Hepatocyte (in vitro differentiated cells): ENCODE measurements around the gene ACOT8. TPM values are rescaled to one million over a fixed set of nuclear protein-coding genes. Genes with fewer than 3 reads are reported as not detected.

ENCODE experiments used
- DNase-seq: peaks from one replicate; pipeline ENCODE4 v3.0.0-alpha.2; 2016; ENCODE audit warnings: low spot score
- H2AFZ ChIP-seq: fragments of 200-600 bp; sonication (generic); 2 replicates; pipeline ENCODE4 v1.6.0; 2016; ENCODE audit warnings: antibody characterized with exemption, mild to moderate bottlenecking
- H3K27ac ChIP-seq: fragments of 200-600 bp; sonication (generic); 2 replicates; pipeline ENCODE4 v1.5.1; 2016; ENCODE audit warnings: mild to moderate bottlenecking
- H3K27me3 ChIP-seq: fragments of 200-600 bp; sonication (generic); 2 replicates; pipeline ENCODE4 v1.6.1; 2016
- H3K36me3 ChIP-seq: fragments of 200-600 bp; sonication (generic); replicated peaks from 2 replicates; pipeline ENCODE4 v1.5.1; 2016; ENCODE audit warnings: low read depth; ENCODE audit not compliant: insufficient read depth
- H3K4me1 ChIP-seq: fragments of 200-600 bp; sonication (generic); 2 replicates; pipeline ENCODE4 v1.5.1; 2016; ENCODE audit warnings: mild to moderate bottlenecking, moderate library complexity; ENCODE audit not compliant: insufficient read depth
- H3K4me2 ChIP-seq: fragments of 200-600 bp; sonication (generic); 2 replicates; pipeline ENCODE4 v1.6.0; 2016
- H3K4me3 ChIP-seq: fragments of 200-600 bp; sonication (generic); 2 replicates; pipeline ENCODE4 v1.5.1; 2016; ENCODE audit warnings: mild to moderate bottlenecking
- H3K79me2 ChIP-seq: fragments of 200-600 bp; sonication (generic); 2 replicates; pipeline ENCODE4 v1.6.0; 2017; ENCODE audit warnings: mild to moderate bottlenecking
- H3K9me2 ChIP-seq: fragments of 200-600 bp; sonication (generic); replicated peaks from 2 replicates; pipeline ENCODE4 v1.6.0; 2017; ENCODE audit warnings: mild to moderate bottlenecking; ENCODE audit not compliant: insufficient read depth
- H3K9me3 ChIP-seq: fragments of 200-600 bp; sonication (generic); 2 replicates; pipeline ENCODE4 v1.5.1; 2016; ENCODE audit warnings: low read depth, mild to moderate bottlenecking
- H4K20me1 ChIP-seq: fragments of 200-600 bp; sonication (generic); 2 replicates; pipeline ENCODE4 v1.6.0; 2016; ENCODE audit warnings: mild to moderate bottlenecking; ENCODE audit not compliant: insufficient read depth, poor library complexity, severe bottlenecking
- EZH2 ChIP-seq: fragments of 200-600 bp; sonication (generic); IDR thresholded peaks from 2 replicates; pipeline ENCODE4 v1.6.1; 2016; ENCODE audit warnings: antibody characterized with exemption, mild to moderate bottlenecking, borderline replicate concordance
- EZH2phosphoT487 ChIP-seq: fragments of 200-600 bp; sonication (generic); IDR thresholded peaks from one replicate; pipeline ENCODE4 v1.6.1; 2018; ENCODE audit warnings: antibody characterized with exemption, mild to moderate bottlenecking, low read depth, moderate library complexity; ENCODE audit not compliant: unreplicated experiment, severe bottlenecking
- WGBS: methylation state at CpG from one replicate; pipeline ENCODE4 v1.1.6; 2016; ENCODE audit warnings: low lambda C conversion rate; ENCODE audit errors: missing lambda C conversion rate; 5-methylcytosine and 5-hydroxymethylcytosine counted together
- polyA plus RNA-seq: library from polyadenylated mRNA; unstranded; fragments of >200 nt; fragmentation: Nextera tagmentation; extraction: Ambion mirVana; gene quantifications from 2 replicates; pipeline ENCODE4 v1.2.1, GENCODE V29; 2016
- total RNA-seq: library from RNA; depleted of rRNA; stranded (reverse); fragments of >200 nt; gene quantifications from 2 replicates; pipeline ENCODE4 v1.2.3, GENCODE V29; 2014
- TF ChIP-seq, protein P1 (sequence below): fragments of 200-600 bp; sonication (generic); IDR thresholded peaks from 2 replicates; pipeline ENCODE4 v1.5.1; 2016; ENCODE audit warnings: antibody characterized with exemption, mild to moderate bottlenecking; ENCODE audit not compliant: poor library complexity

Gene ACOT8
- total and polyA plus RNA-seq, 2 experiments from 2014 or later, result 40.6 to 44.0 TPM

DNA sequence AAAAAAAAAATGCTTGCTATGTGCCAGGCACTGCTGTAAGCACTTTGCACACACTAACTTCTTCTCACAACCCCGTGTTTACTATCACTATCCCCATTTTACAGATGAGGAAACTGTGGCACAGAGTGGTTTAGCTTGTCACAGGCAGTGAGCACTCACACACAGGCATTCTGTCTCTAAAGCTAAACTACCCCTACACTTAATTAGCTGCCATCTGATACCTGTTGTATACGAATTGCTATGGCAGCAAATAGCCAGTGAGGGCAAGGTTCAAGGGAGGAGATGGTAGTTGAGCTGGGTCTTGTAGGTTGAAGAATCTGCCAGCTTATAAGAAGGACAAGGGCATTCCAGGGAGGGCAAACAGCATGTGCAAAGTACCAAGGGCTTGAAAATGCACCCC lies 35.2 kb downstream of the ACOT8 start:
- H3K27ac ChIP-seq, result no peak overlapping the region
- no peak overlapping the region for H2AFZ ChIP-seq
- H3K9me2 ChIP-seq, result no peaks in the 10 kb centered on the region
- no peak overlapping the region for H3K4me3 ChIP-seq
- H3K27me3 ChIP-seq, result no peaks in the 10 kb centered on the region
- no peaks in the 10 kb centered on the region for H3K79me2 ChIP-seq
- no peaks in the 10 kb centered on the region for H4K20me1 ChIP-seq
- H3K4me1 ChIP-seq, result peaks cover 4% of the 10 kb centered on the region
- H3K36me3 ChIP-seq, result no peaks in the 10 kb centered on the region
- H3K9me3 ChIP-seq, result no peaks in the 10 kb centered on the region
- DNase-seq, result no peak
- H3K4me2 ChIP-seq, result no peak overlapping the region
- 62% methylated on average over 2 of the region's 2 CpGs for WGBS
- TF ChIP-seq, protein P1, sequence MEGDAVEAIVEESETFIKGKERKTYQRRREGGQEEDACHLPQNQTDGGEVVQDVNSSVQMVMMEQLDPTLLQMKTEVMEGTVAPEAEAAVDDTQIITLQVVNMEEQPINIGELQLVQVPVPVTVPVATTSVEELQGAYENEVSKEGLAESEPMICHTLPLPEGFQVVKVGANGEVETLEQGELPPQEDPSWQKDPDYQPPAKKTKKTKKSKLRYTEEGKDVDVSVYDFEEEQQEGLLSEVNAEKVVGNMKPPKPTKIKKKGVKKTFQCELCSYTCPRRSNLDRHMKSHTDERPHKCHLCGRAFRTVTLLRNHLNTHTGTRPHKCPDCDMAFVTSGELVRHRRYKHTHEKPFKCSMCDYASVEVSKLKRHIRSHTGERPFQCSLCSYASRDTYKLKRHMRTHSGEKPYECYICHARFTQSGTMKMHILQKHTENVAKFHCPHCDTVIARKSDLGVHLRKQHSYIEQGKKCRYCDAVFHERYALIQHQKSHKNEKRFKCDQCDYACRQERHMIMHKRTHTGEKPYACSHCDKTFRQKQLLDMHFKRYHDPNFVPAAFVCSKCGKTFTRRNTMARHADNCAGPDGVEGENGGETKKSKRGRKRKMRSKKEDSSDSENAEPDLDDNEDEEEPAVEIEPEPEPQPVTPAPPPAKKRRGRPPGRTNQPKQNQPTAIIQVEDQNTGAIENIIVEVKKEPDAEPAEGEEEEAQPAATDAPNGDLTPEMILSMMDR, result no peak
- TF ChIP-seq EZH2phosphoT487 (no peak), EZH2 (no peak)

DNA sequence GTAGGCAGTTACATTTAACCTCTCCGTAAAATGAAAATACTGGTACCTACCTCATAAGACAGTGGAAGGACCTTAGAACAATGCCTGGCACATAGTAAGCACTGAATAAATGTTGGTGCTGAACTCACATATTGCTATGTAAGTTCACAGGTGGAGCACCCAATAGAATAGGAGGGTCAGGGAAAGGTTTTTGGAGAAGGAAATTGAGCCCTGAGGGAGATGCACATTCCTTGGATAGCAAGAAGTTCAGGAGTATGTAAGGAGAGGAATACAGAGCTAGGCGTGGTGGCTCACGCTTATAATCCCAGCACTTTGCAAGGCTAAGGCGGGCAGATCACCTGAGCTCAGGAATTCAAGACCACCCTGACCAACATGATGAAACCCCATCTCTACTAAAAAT lies 37.7 kb downstream of the ACOT8 start:
- peaks cover under 1% of the 10 kb centered on the region for H3K79me2 ChIP-seq
- no peaks in the 10 kb centered on the region for H3K36me3 ChIP-seq

DNA sequence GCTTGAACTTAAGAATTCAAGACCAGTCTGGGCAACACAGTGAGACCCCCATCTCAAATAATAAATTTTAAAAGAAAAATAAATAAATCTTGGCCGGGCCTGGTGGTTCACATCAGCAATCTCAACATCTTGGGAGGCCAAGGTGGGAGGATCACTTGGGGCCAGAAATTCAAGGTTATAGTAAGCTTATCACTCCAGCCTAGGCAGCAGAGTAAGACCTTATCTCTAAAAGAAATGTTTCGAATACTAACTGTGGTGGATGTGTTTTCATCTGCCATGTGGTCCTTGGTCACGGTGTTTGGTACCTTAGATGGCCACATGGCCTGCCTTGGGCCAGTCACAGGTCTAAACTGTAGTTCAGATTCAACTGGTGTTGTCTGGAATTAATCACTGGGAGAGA lies 39.0 kb downstream of the ACOT8 start:
- 72% methylated on average over 3 of the region's 3 CpGs for WGBS
- TF ChIP-seq, protein P1, result no peak
- TF ChIP-seq EZH2 (no peak), EZH2phosphoT487 (no peak)

More for the DNA sequence above, 37.7 kb downstream of the ACOT8 start:
- Histone ChIP-seq H3K27ac (no peak overlapping the region), H3K9me3 (no peaks in the 10 kb centered on the region), H3K27me3 (no peaks in the 10 kb centered on the region), H2AFZ (no peak overlapping the region), H4K20me1 (no peaks in the 10 kb centered on the region), H3K4me2 (no peak overlapping the region), H3K4me1 (no peaks in the 10 kb centered on the region), H3K4me3 (no peak overlapping the region), H3K9me2 (no peaks in the 10 kb centered on the region)
- 96% methylated on average over 4 of the region's 4 CpGs for WGBS
- no peak for DNase-seq
- TF ChIP-seq, protein P1, result no peak
- TF ChIP-seq EZH2, result no peak
- no peak for TF ChIP-seq EZH2phosphoT487

More for the DNA sequence above, 39.0 kb downstream of the ACOT8 start:
- Histone ChIP-seq H2AFZ (no peak overlapping the region), H4K20me1 (no peaks in the 10 kb centered on the region), H3K4me1 (no peaks in the 10 kb centered on the region), H3K36me3 (no peaks in the 10 kb centered on the region), H3K9me2 (no peaks in the 10 kb centered on the region), H3K4me3 (no peak overlapping the region), H3K9me3 (no peaks in the 10 kb centered on the region), H3K4me2 (no peak overlapping the region), H3K79me2 (peaks cover 13% of the 10 kb centered on the region), H3K27ac (peak overlapping the region; percentile 25), H3K27me3 (no peaks in the 10 kb centered on the region)
- no peak for DNase-seq
